GM19035 (cell line): ENCODE results near the gene GABRA5.
"Not testable (repeated sequence)": the region's sequence is repeated elsewhere in the genome, so short reads cannot be mapped to it uniquely, and the experiment has no call there.

Experiments
- ATAC-seq: cut with Tn5 transposase; IDR thresholded peaks from one replicate; pipeline ENCODE4 v1.9.1; 2021; ENCODE audit not compliant: unreplicated experiment

The GABRA5 gene

DNA sequence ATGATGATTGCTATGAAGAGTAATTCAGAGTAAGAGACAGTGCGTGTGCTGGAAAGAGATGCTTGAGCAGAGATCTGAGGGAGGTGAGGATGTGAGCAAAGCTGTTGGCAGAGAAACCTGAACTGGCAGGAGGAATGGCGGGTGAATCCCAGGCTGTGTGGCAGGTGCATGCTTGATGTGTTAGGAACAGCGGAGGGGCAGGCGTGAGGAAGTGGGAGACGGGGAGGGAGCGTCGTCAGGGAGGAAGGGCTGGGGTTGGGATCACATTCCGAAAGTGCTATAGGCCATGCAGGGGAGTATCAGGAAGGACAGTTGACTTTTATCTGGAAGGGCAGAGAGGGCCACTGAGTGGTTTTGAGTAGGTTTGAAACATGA, 8.6 kb downstream of the GABRA5 start:
- ATAC-seq: no peak

GRCh38 chr15:26877831-26878230, 11.0 kb downstream of the GABRA5 start:
- ATAC-seq: no peak

GRCh38 chr15:26879706-26880105, 12.8 kb downstream of the GABRA5 start:
- ATAC-seq: no peak

DNA sequence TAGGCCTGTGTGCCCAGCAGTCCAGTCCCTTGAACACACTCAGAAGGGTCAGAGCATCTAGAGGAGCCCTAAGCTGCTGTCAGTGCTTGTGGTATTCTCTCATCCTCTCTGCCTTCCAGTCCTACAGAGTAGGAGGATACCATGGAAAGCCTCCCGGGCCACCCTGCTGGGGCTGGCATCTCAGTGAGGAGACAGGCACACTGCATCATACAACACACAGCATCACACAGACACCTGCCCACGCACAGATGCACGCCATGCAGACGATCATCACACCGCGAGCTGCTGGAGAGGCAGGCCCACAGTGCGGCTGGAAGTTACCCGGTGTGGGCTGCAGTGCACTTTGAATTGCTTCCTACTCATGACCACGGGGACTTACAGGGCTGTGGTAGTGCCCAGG, 15.2 kb downstream of the GABRA5 start:
- no peak for ATAC-seq

GRCh38 chr15:26882616-26883365, 15.9 kb downstream of the GABRA5 start:
- no peak for ATAC-seq

DNA sequence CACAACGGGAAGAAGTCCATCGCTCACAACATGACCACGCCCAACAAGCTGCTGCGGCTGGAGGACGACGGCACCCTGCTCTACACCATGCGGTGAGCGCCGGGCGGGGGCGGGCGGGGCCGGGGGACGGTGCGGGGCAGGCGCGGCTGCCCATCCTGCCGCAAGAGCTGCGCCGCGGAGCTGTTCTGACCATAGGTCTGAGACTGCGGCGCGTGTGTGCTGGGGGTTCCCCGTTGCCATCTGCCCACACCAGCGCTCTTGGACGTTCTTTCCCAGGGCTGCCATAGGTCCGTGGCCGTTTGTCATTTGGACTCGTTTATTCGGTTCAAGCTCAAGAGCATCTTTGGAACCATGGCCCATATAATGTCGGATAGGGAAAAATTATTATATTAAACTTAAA, 16.6 kb downstream of the GABRA5 start:
- ATAC-seq: no peak

DNA sequence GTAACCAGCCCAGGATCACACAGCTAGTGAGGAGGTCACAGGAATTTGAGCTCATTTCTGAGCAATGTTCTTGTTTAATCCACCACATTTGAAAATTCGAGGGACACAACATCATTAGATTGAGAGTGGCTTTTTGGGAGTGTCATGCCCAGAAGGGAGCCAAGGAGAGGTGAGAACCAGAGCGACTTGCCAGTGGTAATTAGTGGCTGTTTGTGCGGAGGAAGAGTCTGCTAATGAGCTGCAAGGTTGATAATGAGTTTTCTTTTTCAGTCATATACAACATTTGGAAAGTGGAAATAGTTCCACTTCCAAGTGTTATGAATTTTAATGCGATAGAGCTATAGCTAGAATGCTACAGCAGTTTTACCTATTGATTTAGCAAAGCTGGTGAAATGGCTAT, 19.7 kb downstream of the GABRA5 start:
- ATAC-seq: no peak

- ATAC-seq: no peak
Measured at GRCh38 chr15:26887926-26888666, 21.2 kb downstream of the GABRA5 start.

GRCh38 chr15:26888761-26889160, 21.9 kb downstream of the GABRA5 start:
- ATAC-seq: no peak

DNA sequence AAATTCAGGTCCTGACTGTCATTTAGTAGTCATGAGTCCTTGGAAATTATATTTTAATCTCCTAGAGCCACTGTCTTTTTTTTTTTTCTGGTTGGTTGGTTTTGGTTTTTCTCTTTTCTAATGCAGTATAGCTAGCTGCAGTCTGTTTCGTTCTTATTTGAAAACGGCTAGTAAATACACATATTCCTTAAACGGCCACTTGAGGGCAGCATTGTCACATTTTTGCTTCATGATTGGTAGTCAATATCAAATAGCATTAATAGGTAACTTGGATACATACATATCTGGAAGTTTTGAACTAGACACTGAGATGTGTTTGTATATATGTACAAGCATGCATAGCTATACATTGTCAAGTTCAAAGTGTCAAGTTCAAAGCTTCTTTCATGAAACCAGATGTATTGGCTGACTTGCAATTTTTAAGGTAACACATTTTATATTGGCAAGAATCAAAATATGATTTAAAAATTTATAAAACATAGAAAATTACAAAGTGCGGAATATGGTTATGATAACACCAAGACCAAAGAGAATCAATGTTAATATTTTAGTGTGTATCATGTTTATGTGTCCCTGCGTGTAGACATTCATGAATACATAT, 22.5 kb downstream of the GABRA5 start:
- ATAC-seq: no peak

DNA sequence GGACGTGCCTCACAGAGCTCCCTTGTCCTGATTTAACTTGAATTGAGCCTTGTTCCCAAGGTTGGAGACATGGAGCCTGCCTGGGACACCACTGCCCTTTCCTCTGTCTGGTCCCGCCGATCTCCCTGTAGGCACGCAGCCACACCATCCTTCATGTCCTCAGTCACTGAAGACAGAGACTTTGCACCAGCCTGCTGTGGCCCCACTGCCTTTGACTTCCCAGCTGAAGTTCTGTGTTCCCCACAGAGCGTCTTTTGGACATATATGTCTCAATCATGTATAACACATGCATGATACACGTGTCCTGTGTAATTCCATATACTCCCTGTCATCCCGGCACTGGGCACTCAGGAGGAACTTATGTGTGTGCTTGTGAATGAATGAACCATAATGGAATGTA, 23.6 kb downstream of the GABRA5 start:
- ATAC-seq: no peak

DNA sequence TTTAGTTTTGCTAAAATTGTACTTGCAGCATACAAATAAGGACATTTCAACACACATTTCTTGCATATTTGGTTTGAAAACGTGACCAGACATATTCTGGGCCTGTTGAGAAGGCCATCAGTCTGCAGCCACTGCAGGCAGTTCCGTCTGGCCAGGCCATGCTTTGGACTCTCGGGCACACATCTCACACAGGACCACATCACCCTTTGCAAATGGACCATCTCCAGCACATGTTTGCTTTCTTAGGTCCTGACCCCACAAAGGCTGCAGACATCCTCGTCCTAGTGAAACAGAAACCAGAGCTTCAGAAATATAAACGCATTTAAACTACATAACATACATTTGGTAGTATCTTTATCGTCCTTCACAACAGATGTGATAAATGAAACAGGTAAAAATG, 24.1 kb downstream of the GABRA5 start:
- ATAC-seq: no peak

- no peak for ATAC-seq
Measured at GRCh38 chr15:26891448-26892181, 24.8 kb downstream of the GABRA5 start.

DNA sequence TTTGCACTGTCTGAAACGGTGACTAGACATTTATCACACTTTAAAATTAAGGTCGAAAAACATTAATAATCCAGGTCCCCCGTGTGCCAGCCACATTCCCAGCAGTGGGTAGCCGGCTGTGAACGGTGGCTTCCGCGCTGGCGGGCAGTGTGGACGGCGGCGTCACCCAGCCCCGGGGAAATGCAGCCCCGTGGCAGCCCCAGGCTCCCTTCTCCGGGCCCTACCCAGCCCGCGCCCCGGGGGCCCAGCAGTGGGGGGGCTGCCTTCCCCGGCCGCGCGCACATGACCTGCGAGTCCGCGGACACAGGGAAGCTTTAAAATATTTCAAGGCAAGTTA, 25.3 kb downstream of the GABRA5 start:
- ATAC-seq: no peak

GRCh38 chr15:26892678-26893077, 25.8 kb downstream of the GABRA5 start:
- no peak for ATAC-seq

DNA sequence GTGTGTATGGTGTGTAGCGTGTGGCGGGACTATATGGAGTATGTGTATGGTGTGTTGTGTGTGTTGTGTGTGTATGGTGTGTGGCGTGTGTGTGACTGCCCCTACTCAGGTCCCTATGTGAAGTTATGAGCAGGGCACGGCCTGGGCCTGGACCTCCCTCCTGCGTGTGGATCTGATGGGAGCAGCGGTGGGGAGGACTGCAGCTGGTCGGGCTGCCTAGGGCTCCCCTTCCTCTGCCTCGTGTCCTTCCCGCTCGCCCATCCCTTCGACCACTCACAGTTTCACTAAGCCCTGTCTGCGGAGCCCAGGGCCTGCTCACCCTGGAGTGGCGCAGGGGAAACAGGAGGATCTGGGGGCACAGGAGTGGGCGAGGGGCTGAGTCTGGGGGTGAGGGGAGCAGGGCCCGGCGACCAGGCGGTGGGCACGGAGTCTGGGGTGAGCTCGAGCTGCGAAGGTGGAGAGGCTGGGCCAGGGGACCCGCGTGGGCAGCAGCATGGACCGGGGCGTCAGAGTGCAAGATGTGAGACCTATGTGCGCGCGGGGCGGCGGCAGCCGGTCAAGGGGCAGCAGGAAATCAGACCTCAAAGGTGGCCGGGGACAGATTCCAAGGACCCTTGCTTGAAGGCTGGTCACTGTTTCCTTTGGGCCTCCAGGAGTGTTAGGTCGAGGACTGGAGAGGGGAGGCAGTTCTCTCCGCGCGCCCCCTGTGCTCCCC, 26.6 kb downstream of the GABRA5 start:
- ATAC-seq: no peak

GRCh38 chr15:26894181-26894580, 27.3 kb downstream of the GABRA5 start:
- no peak for ATAC-seq

GRCh38 chr15:26895346-26895745, 28.5 kb downstream of the GABRA5 start:
- not testable (repeated sequence) for ATAC-seq

GRCh38 chr15:26899658-26900057, 32.8 kb downstream of the GABRA5 start:
- no peak for ATAC-seq

DNA sequence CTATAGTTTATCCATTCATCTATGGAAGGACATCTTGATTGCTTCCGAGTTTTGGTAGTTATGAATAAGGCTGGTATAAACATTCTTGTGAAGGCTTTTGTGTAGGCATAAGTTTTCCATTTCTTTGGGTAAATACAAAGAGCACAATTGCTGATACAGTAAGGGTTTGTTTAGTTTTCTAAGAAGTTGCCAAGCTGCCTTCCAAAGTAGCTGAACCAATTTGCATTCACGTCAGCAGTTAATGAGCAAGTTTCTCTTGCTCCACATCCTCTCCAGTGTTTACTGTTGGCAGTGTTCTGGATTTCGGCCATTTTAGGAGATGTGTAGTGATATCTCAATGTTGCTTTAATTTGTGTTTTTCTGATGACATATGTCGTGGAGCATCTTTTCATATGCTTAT, 34.2 kb downstream of the GABRA5 start:
- no peak for ATAC-seq

GRCh38 chr15:26910715-26911114, 43.9 kb downstream of the GABRA5 start:
- ATAC-seq: no peak
